GM12864 (cell line): ENCODE results near the gene CKS2.

ENCODE experiments used
- DNase-seq: peaks from one replicate; pipeline ENCODE4 v3.0.0-alpha.2; 2011; ENCODE audit warnings: low read depth
- H3K4me3 ChIP-seq: 2 replicates; pipeline ENCODE4 v1.5.1; 2011; ENCODE audit warnings: mild to moderate bottlenecking, low read depth, low read length, control low read depth
- CTCF ChIP-seq: IDR thresholded peaks from 2 replicates; pipeline ENCODE4 v1.5.1; 2011; ENCODE audit warnings: low read depth, mild to moderate bottlenecking, moderate library complexity, low read length, control low read depth, inconsistent platforms; ENCODE audit errors: missing control alignments

CKS2 gene

GRCh38 chr9:89361816-89362646 lies 51.0 kb downstream of the CKS2 start:
- TF ChIP-seq CTCF, result no peak
- no peak for DNase-seq
- H3K4me3 ChIP-seq, result no peak overlapping the region

GRCh38 chr9:89362647-89363310 lies 51.8 kb downstream of the CKS2 start:
- no peak for DNase-seq
- TF ChIP-seq CTCF, result no peak
- no peak overlapping the region for H3K4me3 ChIP-seq

GRCh38 chr9:89363311-89363670 lies 52.3 kb downstream of the CKS2 start:
- no peak for DNase-seq
- TF ChIP-seq CTCF, result no peak
- H3K4me3 ChIP-seq, result no peak overlapping the region

- no peak for TF ChIP-seq CTCF
- no peak overlapping the region for H3K4me3 ChIP-seq
- no peak for DNase-seq
These were observed 53.1 kb downstream of the CKS2 start for GRCh38 chr9:89363921-89364665.

GRCh38 chr9:89364666-89365531 lies 53.9 kb downstream of the CKS2 start:
- TF ChIP-seq CTCF, result no peak
- no peak overlapping the region for H3K4me3 ChIP-seq
- DNase-seq, result no peak

- DNase-seq, result no peak
- no peak overlapping the region for H3K4me3 ChIP-seq
- TF ChIP-seq CTCF, result no peak
These were observed 54.5 kb downstream of the CKS2 start for GRCh38 chr9:89365532-89365912.
